Measurements from ENCODE around the gene SCRN1.

- TF ChIP-seq REST (IDR thresholded peaks at IDR 0.05; ENCODE audit: insufficient read depth in 1 of 2, low read depth in 2 of 2, low read length in 2 of 2) (no peak), POLR2AphosphoS5 (IDR thresholded peaks at IDR 0.05; ENCODE audit: low read depth, low read length) (no peak), SIN3A (IDR thresholded peaks at IDR 0.05; ENCODE audit: borderline replicate concordance, insufficient read depth, low read length) (no peak), TAF1 (IDR thresholded peaks at IDR 0.05; ENCODE audit: borderline replicate concordance, insufficient read depth, low read length) (no peak), FOXP2 (optimal IDR thresholded peaks at IDR 0.05; ENCODE audit: borderline replicate concordance, extremely low read depth, extremely low read length, insufficient read depth) (no peak)
Measured at GRCh38 chr7:29915481-29916215, 74.0 kb downstream of the SCRN1 start.
